ENCODE measurements around the gene KCNS1. TPM values are rescaled to one million over a fixed set of nuclear protein-coding genes. Genes with fewer than 3 reads are reported as not detected.

KCNS1 gene
- total RNA-seq, 1 experiment from 2014 or later = 1.2 TPM

DNA sequence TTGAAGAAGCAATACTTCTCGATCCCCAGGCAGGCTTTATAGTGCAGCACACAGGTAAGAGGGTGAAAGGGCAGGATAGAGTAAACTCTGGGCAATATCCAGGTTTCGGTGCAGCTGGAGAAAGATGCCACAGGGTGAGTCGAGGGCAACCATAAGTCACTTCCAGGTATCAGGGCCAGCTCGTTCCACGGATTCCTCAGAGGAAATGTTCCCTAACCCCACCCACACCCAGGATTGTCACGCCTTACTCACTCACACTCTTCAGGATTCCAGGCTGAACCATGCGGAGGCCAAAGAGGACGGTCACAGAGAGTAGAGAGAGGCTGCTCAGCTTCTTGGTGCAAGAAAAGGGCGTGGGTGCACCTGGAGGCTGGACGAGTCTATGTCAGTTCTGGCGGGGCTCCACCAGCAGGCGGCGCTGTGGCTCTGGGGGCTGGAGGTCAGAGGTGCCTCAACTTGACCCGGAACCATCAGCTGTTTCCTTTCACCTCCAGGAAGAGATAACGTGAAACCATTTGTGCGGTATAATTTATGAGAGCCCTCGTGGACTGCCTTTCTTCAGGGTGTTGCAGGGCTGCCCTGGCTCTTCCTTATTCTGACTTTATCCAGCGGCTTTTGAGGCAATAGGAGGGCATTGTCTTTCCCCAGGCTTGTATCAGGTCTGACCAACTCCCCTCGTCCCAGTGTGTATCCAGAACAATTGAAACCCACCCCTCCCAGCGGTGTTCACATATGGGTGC, 37.8 kb upstream of the KCNS1 start (continued):
- TF ChIP-seq, protein P1, sequence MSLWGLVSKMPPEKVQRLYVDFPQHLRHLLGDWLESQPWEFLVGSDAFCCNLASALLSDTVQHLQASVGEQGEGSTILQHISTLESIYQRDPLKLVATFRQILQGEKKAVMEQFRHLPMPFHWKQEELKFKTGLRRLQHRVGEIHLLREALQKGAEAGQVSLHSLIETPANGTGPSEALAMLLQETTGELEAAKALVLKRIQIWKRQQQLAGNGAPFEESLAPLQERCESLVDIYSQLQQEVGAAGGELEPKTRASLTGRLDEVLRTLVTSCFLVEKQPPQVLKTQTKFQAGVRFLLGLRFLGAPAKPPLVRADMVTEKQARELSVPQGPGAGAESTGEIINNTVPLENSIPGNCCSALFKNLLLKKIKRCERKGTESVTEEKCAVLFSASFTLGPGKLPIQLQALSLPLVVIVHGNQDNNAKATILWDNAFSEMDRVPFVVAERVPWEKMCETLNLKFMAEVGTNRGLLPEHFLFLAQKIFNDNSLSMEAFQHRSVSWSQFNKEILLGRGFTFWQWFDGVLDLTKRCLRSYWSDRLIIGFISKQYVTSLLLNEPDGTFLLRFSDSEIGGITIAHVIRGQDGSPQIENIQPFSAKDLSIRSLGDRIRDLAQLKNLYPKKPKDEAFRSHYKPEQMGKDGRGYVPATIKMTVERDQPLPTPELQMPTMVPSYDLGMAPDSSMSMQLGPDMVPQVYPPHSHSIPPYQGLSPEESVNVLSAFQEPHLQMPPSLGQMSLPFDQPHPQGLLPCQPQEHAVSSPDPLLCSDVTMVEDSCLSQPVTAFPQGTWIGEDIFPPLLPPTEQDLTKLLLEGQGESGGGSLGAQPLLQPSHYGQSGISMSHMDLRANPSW (CRISPR knock-in tag; conservative IDR thresholded peaks at IDR 0.05; ENCODE audit: low read depth) = no peak
- TF ChIP-seq JAZF1 (CRISPR knock-in tag; IDR thresholded peaks at IDR 0.05) (no peak), PRRX2 (CRISPR knock-in tag; IDR thresholded peaks at IDR 0.05) (no peak), ARID4B (CRISPR knock-in tag; IDR thresholded peaks at IDR 0.05; ENCODE audit: borderline replicate concordance) (no peak), CTCF (IDR thresholded peaks at IDR 0.05) (peak; percentile 98), TEAD4 (CRISPR knock-in tag; IDR thresholded peaks at IDR 0.05) (no peak), ATF1 (CRISPR knock-in tag; IDR thresholded peaks at IDR 0.05) (no peak), EMX1 (CRISPR knock-in tag; IDR thresholded peaks at IDR 0.05) (no peak)
- TF ChIP-seq, protein P2, sequence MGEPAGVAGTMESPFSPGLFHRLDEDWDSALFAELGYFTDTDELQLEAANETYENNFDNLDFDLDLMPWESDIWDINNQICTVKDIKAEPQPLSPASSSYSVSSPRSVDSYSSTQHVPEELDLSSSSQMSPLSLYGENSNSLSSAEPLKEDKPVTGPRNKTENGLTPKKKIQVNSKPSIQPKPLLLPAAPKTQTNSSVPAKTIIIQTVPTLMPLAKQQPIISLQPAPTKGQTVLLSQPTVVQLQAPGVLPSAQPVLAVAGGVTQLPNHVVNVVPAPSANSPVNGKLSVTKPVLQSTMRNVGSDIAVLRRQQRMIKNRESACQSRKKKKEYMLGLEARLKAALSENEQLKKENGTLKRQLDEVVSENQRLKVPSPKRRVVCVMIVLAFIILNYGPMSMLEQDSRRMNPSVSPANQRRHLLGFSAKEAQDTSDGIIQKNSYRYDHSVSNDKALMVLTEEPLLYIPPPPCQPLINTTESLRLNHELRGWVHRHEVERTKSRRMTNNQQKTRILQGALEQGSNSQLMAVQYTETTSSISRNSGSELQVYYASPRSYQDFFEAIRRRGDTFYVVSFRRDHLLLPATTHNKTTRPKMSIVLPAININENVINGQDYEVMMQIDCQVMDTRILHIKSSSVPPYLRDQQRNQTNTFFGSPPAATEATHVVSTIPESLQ (CRISPR knock-in tag; IDR thresholded peaks at IDR 0.05) = no peak
- TF ChIP-seq, protein P3, sequence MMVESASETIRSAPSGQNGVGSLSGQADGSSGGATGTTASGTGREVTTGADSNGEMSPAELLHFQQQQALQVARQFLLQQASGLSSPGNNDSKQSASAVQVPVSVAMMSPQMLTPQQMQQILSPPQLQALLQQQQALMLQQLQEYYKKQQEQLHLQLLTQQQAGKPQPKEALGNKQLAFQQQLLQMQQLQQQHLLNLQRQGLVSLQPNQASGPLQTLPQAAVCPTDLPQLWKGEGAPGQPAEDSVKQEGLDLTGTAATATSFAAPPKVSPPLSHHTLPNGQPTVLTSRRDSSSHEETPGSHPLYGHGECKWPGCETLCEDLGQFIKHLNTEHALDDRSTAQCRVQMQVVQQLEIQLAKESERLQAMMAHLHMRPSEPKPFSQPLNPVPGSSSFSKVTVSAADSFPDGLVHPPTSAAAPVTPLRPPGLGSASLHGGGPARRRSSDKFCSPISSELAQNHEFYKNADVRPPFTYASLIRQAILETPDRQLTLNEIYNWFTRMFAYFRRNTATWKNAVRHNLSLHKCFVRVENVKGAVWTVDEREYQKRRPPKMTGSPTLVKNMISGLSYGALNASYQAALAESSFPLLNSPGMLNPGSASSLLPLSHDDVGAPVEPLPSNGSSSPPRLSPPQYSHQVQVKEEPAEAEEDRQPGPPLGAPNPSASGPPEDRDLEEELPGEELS (CRISPR knock-in tag; IDR thresholded peaks at IDR 0.05) = no peak

DNA sequence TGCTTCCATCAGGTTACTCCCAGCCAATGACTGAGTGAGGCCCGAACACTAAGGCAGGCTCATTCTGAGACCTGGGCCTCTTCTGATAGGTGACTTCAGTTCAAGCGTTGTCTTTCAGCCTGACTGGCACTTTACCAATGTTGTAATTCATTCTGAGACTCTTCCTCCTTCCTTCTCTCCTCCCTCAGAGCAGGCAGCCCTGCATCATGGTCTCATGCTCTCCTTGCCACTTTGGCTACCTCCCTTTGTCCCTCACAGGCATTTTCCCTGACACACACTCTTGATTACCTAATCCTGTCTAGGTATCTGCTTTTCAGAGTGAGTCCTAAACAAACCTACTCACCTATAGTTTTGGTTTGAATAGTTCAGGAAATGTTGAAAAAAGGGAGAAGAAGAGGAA, 36.0 kb upstream of the KCNS1 start:
- CTCF ChIA-PET = interaction anchor here (0.9 to 1.3 kb wide), 3 partner anchors 24 to 157 kb away, joined by 5 to 9 read pairs (median 5); no protein-coding TSS in a partner anchor
- no peaks in the 10 kb centered on the region for H3K36me3 Mint-ChIP-seq
- TF ChIP-seq ZNF423 (CRISPR knock-in tag; IDR thresholded peaks at IDR 0.05) (no peak), CBFB (CRISPR knock-in tag; IDR thresholded peaks at IDR 0.05; ENCODE audit: low read depth) (no peak), ELF4 (CRISPR knock-in tag; IDR thresholded peaks at IDR 0.05; ENCODE audit: low read depth) (no peak), ERG (CRISPR knock-in tag; IDR thresholded peaks at IDR 0.05) (no peak), ATF1 (CRISPR knock-in tag; IDR thresholded peaks at IDR 0.05) (no peak), JUN (CRISPR knock-in tag; IDR thresholded peaks at IDR 0.05) (no peak), TCF7 (CRISPR knock-in tag; IDR thresholded peaks at IDR 0.05; ENCODE audit: low read depth) (no peak), MXD4 (CRISPR knock-in tag; IDR thresholded peaks at IDR 0.05; ENCODE audit: borderline replicate concordance) (no peak), GABPB1 (CRISPR knock-in tag; IDR thresholded peaks at IDR 0.05) (no peak), ZBTB21 (CRISPR knock-in tag; IDR thresholded peaks at IDR 0.05; ENCODE audit: borderline replicate concordance) (no peak), FOXP1 (CRISPR knock-in tag; IDR thresholded peaks at IDR 0.05; ENCODE audit: borderline replicate concordance) (no peak), SMAD4 (CRISPR knock-in tag; IDR thresholded peaks at IDR 0.05) (no peak)

More for the DNA sequence above, 36.0 kb upstream of the KCNS1 start:
- H3K4me1 Mint-ChIP-seq = no peaks in the 10 kb centered on the region
- H3K27me3 Mint-ChIP-seq (ENCODE audit: low read depth) = peaks cover 15% of the 10 kb centered on the region
- no peak overlapping the region for H3K4me3 Mint-ChIP-seq
- no peak for DNase-seq (ENCODE audit: low spot score)
- H3K9me3 Mint-ChIP-seq = 0 out of 2 replicates have a peak, but pooled peaks cover under 1% of the 10 kb centered on the region
- no peak for ATAC-seq
- H3K27ac Mint-ChIP-seq = no peak overlapping the region
- POLR2A ChIA-PET = interaction anchor here (0.6 kb wide), 1 partner anchor 157 kb away, joined by 4 read pairs; no protein-coding TSS in a partner anchor

All from WTC11 (cell line).